Osteocyte (in vitro differentiated cells): ENCODE measurements around the gene CAMKMT. TPM values are rescaled to one million over a fixed set of nuclear protein-coding genes. Genes with fewer than 3 reads are reported as not detected.

Experiments
- DNase-seq: peaks from one replicate; pipeline ENCODE4 v3.0.0; 2021; ENCODE audit warnings: mixed read lengths; ENCODE audit not compliant: unreplicated experiment; ENCODE audit errors: extremely low spot score
- H3K27ac Mint-ChIP-seq: one replicate; pipeline ENCODE4 v1.8.0; 2021; ENCODE audit warnings: mild to moderate bottlenecking, mixed read lengths; ENCODE audit not compliant: unreplicated experiment
- H3K27me3 Mint-ChIP-seq: one replicate; pipeline ENCODE4 v1.8.0; 2021; ENCODE audit warnings: mixed read lengths; ENCODE audit not compliant: unreplicated experiment
- H3K36me3 Mint-ChIP-seq: one replicate; pipeline ENCODE4 v1.8.0; 2021; ENCODE audit warnings: mixed read lengths; ENCODE audit not compliant: unreplicated experiment
- H3K4me1 Mint-ChIP-seq: one replicate; pipeline ENCODE4 v1.8.0; 2021; ENCODE audit warnings: mixed read lengths; ENCODE audit not compliant: unreplicated experiment
- H3K4me3 Mint-ChIP-seq: one replicate; pipeline ENCODE4 v1.8.0; 2021; ENCODE audit warnings: mild to moderate bottlenecking, moderate library complexity, mixed read lengths; ENCODE audit not compliant: unreplicated experiment
- H3K9me3 Mint-ChIP-seq: one replicate; pipeline ENCODE4 v1.8.0; 2021; ENCODE audit warnings: mixed read lengths; ENCODE audit not compliant: unreplicated experiment
- CTCF ChIP-seq: fragments of 200-600 bp; sonication (generic); IDR thresholded peaks from 2 replicates; pipeline ENCODE4 v1.5.0; 2021; ENCODE audit warnings: antibody characterized with exemption, mild to moderate bottlenecking, moderate library complexity
- total RNA-seq: library from RNA; stranded (reverse); gene quantifications from 2 replicates; pipeline ENCODE4 v1.2.1, GENCODE V29; 2021

The CAMKMT gene
- total RNA-seq, 1 donor from 2014 or later = 10.9 TPM

DNA sequence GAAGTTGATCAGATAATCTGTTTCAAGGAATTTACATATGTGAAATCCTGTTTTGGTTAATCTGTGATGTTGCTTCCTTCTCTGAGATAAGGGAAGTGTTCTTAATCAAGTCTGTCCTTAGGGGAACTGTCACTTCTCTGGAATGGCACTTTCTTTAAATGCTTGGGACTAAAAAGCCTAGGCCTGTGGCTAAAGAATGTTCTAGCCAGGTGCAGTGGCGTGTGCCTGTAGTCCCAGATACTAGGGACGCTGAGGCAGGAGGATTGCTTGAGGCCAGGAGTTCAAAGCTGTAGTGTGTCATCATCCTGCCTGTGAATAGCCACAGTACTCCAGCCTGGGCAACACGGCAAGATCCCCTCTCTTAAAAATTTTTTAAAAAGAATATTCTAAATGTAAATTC, 362.2 kb downstream of the CAMKMT start:
- peaks cover 10% of the 10 kb centered on the region for H3K4me1 Mint-ChIP-seq
- H3K27ac Mint-ChIP-seq = no peak overlapping the region
- DNase-seq = no peak
- no peaks in the 10 kb centered on the region for H3K9me3 Mint-ChIP-seq
- no peaks in the 10 kb centered on the region for H3K36me3 Mint-ChIP-seq
- H3K4me3 Mint-ChIP-seq = no peak overlapping the region
- H3K27me3 Mint-ChIP-seq = peaks cover 13% of the 10 kb centered on the region
- no peak for TF ChIP-seq CTCF

GRCh38 chr2:44730593-44730992, 368.8 kb downstream of the CAMKMT start:
- TF ChIP-seq CTCF = no peak
- Mint-ChIP-seq H3K4me3 (no peak overlapping the region), H3K36me3 (no peaks in the 10 kb centered on the region), H3K9me3 (peaks cover 5% of the 10 kb centered on the region), H3K27me3 (peaks cover 10% of the 10 kb centered on the region), H3K4me1 (no peaks in the 10 kb centered on the region), H3K27ac (no peak overlapping the region)
- DNase-seq = no peak

- H3K36me3 Mint-ChIP-seq = peaks cover 3% of the 10 kb centered on the region
- TF ChIP-seq CTCF = no peak
- no peak overlapping the region for H3K27ac Mint-ChIP-seq
- peaks cover 11% of the 10 kb centered on the region for H3K9me3 Mint-ChIP-seq
- DNase-seq = no peak
- H3K4me3 Mint-ChIP-seq = no peak overlapping the region
- peaks cover 6% of the 10 kb centered on the region for H3K27me3 Mint-ChIP-seq
- H3K4me1 Mint-ChIP-seq = no peaks in the 10 kb centered on the region
Observed at GRCh38 chr2:44731505-44731904, 369.8 kb downstream of the CAMKMT start.

- H3K27ac Mint-ChIP-seq = no peak overlapping the region
- H3K27me3 Mint-ChIP-seq = no peaks in the 10 kb centered on the region
- no peaks in the 10 kb centered on the region for H3K4me1 Mint-ChIP-seq
- H3K4me3 Mint-ChIP-seq = no peak overlapping the region
- DNase-seq = no peak
- H3K36me3 Mint-ChIP-seq = peaks cover 10% of the 10 kb centered on the region
- TF ChIP-seq CTCF = no peak
- peaks cover 17% of the 10 kb centered on the region for H3K9me3 Mint-ChIP-seq
Observed at GRCh38 chr2:44736270-44736942, 374.7 kb downstream of the CAMKMT start.

DNA sequence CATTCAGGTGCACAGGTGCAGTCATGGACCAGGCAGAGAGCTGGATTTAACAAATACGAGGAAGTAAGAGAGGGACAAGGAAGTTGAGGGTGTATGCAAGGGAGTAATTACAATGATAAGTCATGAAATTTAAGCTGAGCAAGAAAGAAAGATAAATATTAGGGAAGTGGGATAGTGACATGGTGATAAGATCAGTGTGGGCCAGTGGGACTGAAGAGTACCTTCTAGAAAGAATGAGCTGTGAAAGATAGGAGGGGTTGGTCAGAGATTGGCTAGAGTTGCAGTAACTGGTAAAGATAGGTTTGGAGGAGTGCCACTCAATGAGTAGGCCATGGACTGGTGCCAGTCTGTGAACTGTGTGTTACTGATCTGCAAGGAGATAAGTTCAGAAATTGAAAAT, 378.9 kb downstream of the CAMKMT start:
- no peak for DNase-seq
- Mint-ChIP-seq H3K4me1 (no peaks in the 10 kb centered on the region), H3K4me3 (no peak overlapping the region), H3K36me3 (peaks cover 13% of the 10 kb centered on the region), H3K9me3 (peaks cover 12% of the 10 kb centered on the region), H3K27ac (no peak overlapping the region), H3K27me3 (no peaks in the 10 kb centered on the region)
- TF ChIP-seq CTCF = no peak
